GM12878 (cell line): ENCODE results near the gene PDE1C. TPM values are rescaled to one million over a fixed set of nuclear protein-coding genes. Genes with fewer than 3 reads are reported as not detected.

ENCODE experiments used
- ATAC-seq: fragments of 200-7000 bp; cut with Tn5 transposase; 3 replicates; pipeline ENCODE4 v1.9.1; 2020; ENCODE audit warnings: mild to moderate bottlenecking, moderate library complexity
- BruUV-seq: library from RNA; stranded (reverse); fragments of 400-500 nt; replicated peaks from 2 replicates; lab custom pipeline; 2021; lab: Mats Ljungman, UMichigan
- CTCF ChIA-PET: fragments of 300-600 bp; sonication (Branson Sonifier 250); formaldehyde crosslinking; extraction: SDS; loops from one replicate; lab custom pipeline; 2021; ENCODE audit warnings: inconsistent platforms; lab: Yijun Ruan, JAX
- POLR2A ChIA-PET: fragments of 350-600 bp; formaldehyde crosslinking; extraction: SDS; loops from one replicate; lab custom pipeline; 2021; ENCODE audit warnings: inconsistent platforms; lab: Charles Lee
- RAD21 ChIA-PET: fragments of 300-600 bp; sonication (Branson Sonifier 250); formaldehyde crosslinking; loops from one replicate; lab custom pipeline; 2023; ENCODE audit warnings: antibody characterized with exemption; ENCODE audit not compliant: unreplicated experiment; lab: Charles Lee
- SMC1A ChIA-PET: fragments of 300-600 bp; sonication (Branson Sonifier 250); formaldehyde crosslinking; loops from one replicate; lab custom pipeline; 2023; ENCODE audit not compliant: unreplicated experiment, uncharacterized antibody; lab: Charles Lee
- DNase-seq: peaks from one replicate; pipeline ENCODE4 v3.0.0-alpha.2; 2011; ENCODE audit warnings: low read depth, low spot score
- FAIRE-seq: peaks from 3 replicates; lab custom pipeline; 2011; peaks lifted over from hg19 to GRCh38; lab: Jason Lieb, UNC
- H2AFZ ChIP-seq: 2 replicates; pipeline ENCODE4 v1.6.0; 2011; ENCODE audit warnings: low read depth, low read length, control low read depth; ENCODE audit not compliant: control insufficient read depth
- H3K27ac ChIP-seq: 2 replicates; pipeline ENCODE4 v1.5.1; 2011; ENCODE audit warnings: control low read depth; ENCODE audit not compliant: control insufficient read depth, insufficient read depth
- H3K27me3 ChIP-seq, 2 experiments: replicated peaks in 1 of 2; 2 replicates each; pipeline versions ENCODE4 v1.6.0 to v1.6.1; 2011; ENCODE audit warnings: low read length in 1 of 2; ENCODE audit not compliant: control insufficient read depth in 2 of 2, insufficient read depth in 2 of 2
- H3K36me3 ChIP-seq, 2 experiments: 2 replicates each; pipeline ENCODE4 v1.5.1; 2011; ENCODE audit warnings: low read length in 1 of 2; ENCODE audit not compliant: control insufficient read depth in 2 of 2, insufficient read depth in 2 of 2
- H3K4me1 ChIP-seq: 2 replicates; pipeline ENCODE4 v1.6.1; 2011; ENCODE audit warnings: mild to moderate bottlenecking, low read length, moderate library complexity, mixed read lengths; ENCODE audit not compliant: control insufficient read depth, insufficient read depth
- H3K4me2 ChIP-seq: 2 replicates; pipeline ENCODE4 v1.6.0; 2011; ENCODE audit warnings: control low read depth; ENCODE audit not compliant: control insufficient read depth, insufficient read depth
- H3K4me3 ChIP-seq: fragments of 200-600 bp; sonication (generic); 2 replicates; pipeline ENCODE4 v1.5.1; 2016
- H3K79me2 ChIP-seq: 2 replicates; pipeline ENCODE4 v1.6.0; 2011; ENCODE audit warnings: low read length; ENCODE audit not compliant: control insufficient read depth, insufficient read depth
- H3K9ac ChIP-seq: 2 replicates; pipeline ENCODE4 v1.8.0; 2011; ENCODE audit warnings: low read length, control low read depth, mixed read lengths; ENCODE audit not compliant: control insufficient read depth, insufficient read depth
- H3K9me3 ChIP-seq: replicated peaks from 3 replicates; pipeline ENCODE4 v1.5.1; 2011; ENCODE audit warnings: mild to moderate bottlenecking, low read length; ENCODE audit not compliant: control insufficient read depth, insufficient read depth
- H4K20me1 ChIP-seq: 2 replicates; pipeline ENCODE4 v1.6.0; 2011; ENCODE audit not compliant: control insufficient read depth, insufficient read depth
- BMI1 ChIP-seq: fragments of 450-650 bp; IDR thresholded peaks from 2 replicates; pipeline ENCODE4 v1.6.1; 2016; ENCODE audit warnings: mild to moderate bottlenecking, moderate library complexity, borderline replicate concordance
- EGR1 ChIP-seq, 2 experiments: IDR thresholded peaks; 1 replicate in 1 of 2; 2 replicates in 1 of 2; pipeline ENCODE4 v1.6.1; 2011 to 2012; ENCODE audit warnings: low read depth in 2 of 2, low read length in 2 of 2, borderline replicate concordance in 1 of 2, mild to moderate bottlenecking in 1 of 2, moderate library complexity in 1 of 2
- EZH2 ChIP-seq: IDR thresholded peaks from 2 replicates; pipeline ENCODE4 v1.6.1; 2012; ENCODE audit warnings: low read depth, mild to moderate bottlenecking, control low read depth, inconsistent platforms, low read length, borderline replicate concordance; ENCODE audit not compliant: control insufficient read depth
- HDAC2 ChIP-seq: fragments of 200-600 bp; sonication (generic); IDR thresholded peaks from 2 replicates; pipeline ENCODE4 v1.6.1; 2017
- IKZF1 ChIP-seq: fragments of 450-650 bp; conservative IDR thresholded peaks from 2 replicates; pipeline ENCODE4 v1.6.1; 2017; ENCODE audit warnings: antibody characterized with exemption, mild to moderate bottlenecking
- POLR2AphosphoS2 ChIP-seq: IDR thresholded peaks from 2 replicates; pipeline ENCODE4 v1.6.1; 2011; ENCODE audit warnings: low read depth, mild to moderate bottlenecking, low read length, improper control_type of control experiment, moderate library complexity
- RUNX3 ChIP-seq: IDR thresholded peaks from 2 replicates; pipeline ENCODE4 v1.6.1; 2012; ENCODE audit warnings: low read length, inconsistent platforms
- WRNIP1 ChIP-seq: IDR thresholded peaks from 2 replicates; pipeline ENCODE4 v1.6.1; 2011; ENCODE audit warnings: low read depth, low read length, improper control_type of control experiment, borderline replicate concordance
- in situ Hi-C: fragments of 300-500 bp; cut with MboI; formaldehyde crosslinking; loops from 9 replicates; pipeline ENCODE4 v1.14.3; 2018; ENCODE audit warnings: mixed read lengths
- intact Hi-C: fragments of 100-400 bp; cut with micrococcal nuclease; formaldehyde crosslinking; loops from one replicate; pipeline ENCODE4 v1.14.2; 2022; ENCODE audit not compliant: unreplicated experiment
- polyA plus RNA-seq, 11 experiments: library from polyadenylated mRNA; depleted of rRNA in 4 of 11; unstranded in 6 of 11; stranded (reverse) in 5 of 11; fragments of >200 nt; fragmentation: Nextera tagmentation in 4 of 11; fragmentation: Illumina TruSeq in 1 of 11; extraction: Ambion mirVana in 4 of 11; extraction: Trizol in 1 of 11; gene quantifications; 1 replicate in 1 of 11; 2 replicates in 10 of 11; pipeline versions ENCODE4 v1.2.1 to v1.2.3, GENCODE V29; 2011 to 2016; ENCODE audit warnings: inconsistent platforms in 2 of 11, missing spikeins in 2 of 11, low read depth in 1 of 11
- total RNA-seq, 4 experiments: library from RNA; depleted of rRNA in 3 of 4; stranded (reverse); fragments of >200 nt in 3 of 4; fragmentation: Illumina TruSeq in 1 of 4; extraction: Trizol in 1 of 4; gene quantifications; 2 replicates each; pipeline versions ENCODE4 v1.2.1 to v1.2.3, GENCODE V29; 2013 to 2021
- TF ChIP-seq, protein P1 (sequence below): fragments of 450-650 bp; IDR thresholded peaks from 2 replicates; pipeline ENCODE4 v1.6.1; 2017; ENCODE audit warnings: mild to moderate bottlenecking, moderate library complexity
- TF ChIP-seq, protein P2 (sequence below): fragments of 450-650 bp; IDR thresholded peaks from 2 replicates; pipeline ENCODE4 v1.6.1; 2018; ENCODE audit warnings: mild to moderate bottlenecking, low read depth, moderate library complexity; ENCODE audit not compliant: partially characterized antibody
- TF ChIP-seq, protein P3 (sequence below): fragments of 450-650 bp; IDR thresholded peaks from 2 replicates; pipeline ENCODE4 v1.6.1; 2014; ENCODE audit warnings: mild to moderate bottlenecking

The PDE1C gene
- total and polyA plus RNA-seq, 10 of the 15 experiments (the other 5 are each of a cell fraction or from before 2014, with no cell fraction given), result 0.29 to 2.3 (median 0.70) TPM

DNA sequence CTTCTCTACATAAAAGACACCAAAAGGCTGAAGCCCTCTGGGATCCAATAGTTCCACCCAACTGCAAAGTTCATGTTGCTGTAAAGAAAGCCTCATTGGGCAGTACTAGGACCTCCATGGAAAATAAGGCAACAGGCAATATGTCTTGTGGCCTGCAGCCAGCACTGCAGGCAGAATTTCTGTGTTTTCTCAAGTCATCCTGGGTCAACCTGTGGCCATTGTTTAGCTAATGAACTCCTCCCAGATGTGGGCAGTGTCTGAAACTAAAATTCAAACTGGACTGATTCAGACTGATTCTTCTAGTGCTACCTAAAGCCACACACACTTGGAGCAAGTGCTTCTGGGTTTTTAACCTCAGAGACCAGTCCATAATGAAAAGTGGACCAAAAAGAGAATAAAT is 241.7 kb downstream of the PDE1C start:
- FAIRE-seq, result no peak
- no TSS peak for BruUV-seq

More for the DNA sequence above, 241.7 kb downstream of the PDE1C start:
- Histone ChIP-seq H3K9me3 (no peaks in the 10 kb centered on the region; the same call in 2 of the 3 replicates), H3K27me3 (no peaks in the 10 kb centered on the region), H3K4me2 (no peak overlapping the region), H3K36me3 (no peaks in the 10 kb centered on the region), H3K79me2 (no peaks in the 10 kb centered on the region), H3K4me1 (no peaks in the 10 kb centered on the region), H2AFZ (no peak overlapping the region), H3K9ac (no peak overlapping the region; the same call in 1 of the 2 replicates), H3K27ac (no peak overlapping the region), H3K4me3 (no peak overlapping the region), H4K20me1 (no peaks in the 10 kb centered on the region)
- no peak for DNase-seq
- RAD21 ChIA-PET, result no interaction called here
- TF ChIP-seq, protein P1, sequence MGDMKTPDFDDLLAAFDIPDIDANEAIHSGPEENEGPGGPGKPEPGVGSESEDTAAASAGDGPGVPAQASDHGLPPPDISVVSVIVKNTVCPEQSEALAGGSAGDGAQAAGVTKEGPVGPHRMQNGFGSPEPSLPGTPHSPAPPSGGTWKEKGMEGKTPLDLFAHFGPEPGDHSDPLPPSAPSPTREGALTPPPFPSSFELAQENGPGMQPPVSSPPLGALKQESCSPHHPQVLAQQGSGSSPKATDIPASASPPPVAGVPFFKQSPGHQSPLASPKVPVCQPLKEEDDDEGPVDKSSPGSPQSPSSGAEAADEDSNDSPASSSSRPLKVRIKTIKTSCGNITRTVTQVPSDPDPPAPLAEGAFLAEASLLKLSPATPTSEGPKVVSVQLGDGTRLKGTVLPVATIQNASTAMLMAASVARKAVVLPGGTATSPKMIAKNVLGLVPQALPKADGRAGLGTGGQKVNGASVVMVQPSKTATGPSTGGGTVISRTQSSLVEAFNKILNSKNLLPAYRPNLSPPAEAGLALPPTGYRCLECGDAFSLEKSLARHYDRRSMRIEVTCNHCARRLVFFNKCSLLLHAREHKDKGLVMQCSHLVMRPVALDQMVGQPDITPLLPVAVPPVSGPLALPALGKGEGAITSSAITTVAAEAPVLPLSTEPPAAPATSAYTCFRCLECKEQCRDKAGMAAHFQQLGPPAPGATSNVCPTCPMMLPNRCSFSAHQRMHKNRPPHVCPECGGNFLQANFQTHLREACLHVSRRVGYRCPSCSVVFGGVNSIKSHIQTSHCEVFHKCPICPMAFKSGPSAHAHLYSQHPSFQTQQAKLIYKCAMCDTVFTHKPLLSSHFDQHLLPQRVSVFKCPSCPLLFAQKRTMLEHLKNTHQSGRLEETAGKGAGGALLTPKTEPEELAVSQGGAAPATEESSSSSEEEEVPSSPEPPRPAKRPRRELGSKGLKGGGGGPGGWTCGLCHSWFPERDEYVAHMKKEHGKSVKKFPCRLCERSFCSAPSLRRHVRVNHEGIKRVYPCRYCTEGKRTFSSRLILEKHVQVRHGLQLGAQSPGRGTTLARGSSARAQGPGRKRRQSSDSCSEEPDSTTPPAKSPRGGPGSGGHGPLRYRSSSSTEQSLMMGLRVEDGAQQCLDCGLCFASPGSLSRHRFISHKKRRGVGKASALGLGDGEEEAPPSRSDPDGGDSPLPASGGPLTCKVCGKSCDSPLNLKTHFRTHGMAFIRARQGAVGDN, result no peak
- no peak for TF ChIP-seq BMI1
- no peak for TF ChIP-seq POLR2AphosphoS2
- no peak for TF ChIP-seq RUNX3
- TF ChIP-seq, protein P2, sequence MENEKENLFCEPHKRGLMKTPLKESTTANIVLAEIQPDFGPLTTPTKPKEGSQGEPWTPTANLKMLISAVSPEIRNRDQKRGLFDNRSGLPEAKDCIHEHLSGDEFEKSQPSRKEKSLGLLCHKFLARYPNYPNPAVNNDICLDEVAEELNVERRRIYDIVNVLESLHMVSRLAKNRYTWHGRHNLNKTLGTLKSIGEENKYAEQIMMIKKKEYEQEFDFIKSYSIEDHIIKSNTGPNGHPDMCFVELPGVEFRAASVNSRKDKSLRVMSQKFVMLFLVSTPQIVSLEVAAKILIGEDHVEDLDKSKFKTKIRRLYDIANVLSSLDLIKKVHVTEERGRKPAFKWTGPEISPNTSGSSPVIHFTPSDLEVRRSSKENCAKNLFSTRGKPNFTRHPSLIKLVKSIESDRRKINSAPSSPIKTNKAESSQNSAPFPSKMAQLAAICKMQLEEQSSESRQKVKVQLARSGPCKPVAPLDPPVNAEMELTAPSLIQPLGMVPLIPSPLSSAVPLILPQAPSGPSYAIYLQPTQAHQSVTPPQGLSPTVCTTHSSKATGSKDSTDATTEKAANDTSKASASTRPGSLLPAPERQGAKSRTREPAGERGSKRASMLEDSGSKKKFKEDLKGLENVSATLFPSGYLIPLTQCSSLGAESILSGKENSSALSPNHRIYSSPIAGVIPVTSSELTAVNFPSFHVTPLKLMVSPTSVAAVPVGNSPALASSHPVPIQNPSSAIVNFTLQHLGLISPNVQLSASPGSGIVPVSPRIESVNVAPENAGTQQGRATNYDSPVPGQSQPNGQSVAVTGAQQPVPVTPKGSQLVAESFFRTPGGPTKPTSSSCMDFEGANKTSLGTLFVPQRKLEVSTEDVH, result no peak
- TF ChIP-seq WRNIP1, result no peak
- no peak for TF ChIP-seq IKZF1
- TF ChIP-seq EGR1 (IDR thresholded peaks at IDR 0.05; ENCODE audit: borderline replicate concordance in 1 of 2, low read depth in 2 of 2, low read length in 2 of 2), result no peak
- TF ChIP-seq, protein P3, sequence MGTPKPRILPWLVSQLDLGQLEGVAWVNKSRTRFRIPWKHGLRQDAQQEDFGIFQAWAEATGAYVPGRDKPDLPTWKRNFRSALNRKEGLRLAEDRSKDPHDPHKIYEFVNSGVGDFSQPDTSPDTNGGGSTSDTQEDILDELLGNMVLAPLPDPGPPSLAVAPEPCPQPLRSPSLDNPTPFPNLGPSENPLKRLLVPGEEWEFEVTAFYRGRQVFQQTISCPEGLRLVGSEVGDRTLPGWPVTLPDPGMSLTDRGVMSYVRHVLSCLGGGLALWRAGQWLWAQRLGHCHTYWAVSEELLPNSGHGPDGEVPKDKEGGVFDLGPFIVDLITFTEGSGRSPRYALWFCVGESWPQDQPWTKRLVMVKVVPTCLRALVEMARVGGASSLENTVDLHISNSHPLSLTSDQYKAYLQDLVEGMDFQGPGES, result no peak
- TF ChIP-seq EZH2, result no peak
- no peak for TF ChIP-seq HDAC2
- in situ Hi-C loops, result no loop called here
- SMC1A ChIA-PET, result interaction anchor here (1.1 kb wide), 1 partner anchor 56 kb away, joined by 4 read pairs; no protein-coding TSS in a partner anchor
- peak; percentile 46 for ATAC-seq
- POLR2A ChIA-PET, result no interaction called here
- CTCF ChIA-PET, result no interaction called here
- intact Hi-C loops, result loop anchor here (5.0 kb wide), 1 partner anchor 64 kb away; no protein-coding TSS in a partner anchor
